SU-DHL-6 (cell line): ENCODE results near the gene TARS1.

Experiments used
- H2AFZ ChIP-seq: fragments of 200-600 bp; sonication (generic); 2 replicates; pipeline ENCODE4 v1.6.1; 2014; ENCODE audit warnings: low read depth, mild to moderate bottlenecking, moderate library complexity, mixed read lengths, antibody characterized with exemption, low read length; ENCODE audit not compliant: severe bottlenecking
- H3F3A ChIP-seq: fragments of 200-600 bp; shearing (Covaris generic); 2 replicates; pipeline ENCODE4 v1.6.0; 2016; ENCODE audit warnings: antibody characterized with exemption, mild to moderate bottlenecking; ENCODE audit not compliant: insufficient read depth
- H3K27ac ChIP-seq: fragments of 200-600 bp; sonication (generic); 2 replicates; pipeline ENCODE4 v1.5.1; 2016; ENCODE audit warnings: low read depth, mild to moderate bottlenecking, low read length, moderate library complexity, mixed read lengths
- H3K27me3 ChIP-seq: fragments of 200-600 bp; sonication (generic), shearing (Covaris generic); 2 replicates; pipeline ENCODE4 v1.6.0; 2014; ENCODE audit warnings: mild to moderate bottlenecking, low read length
- H3K36me3 ChIP-seq: fragments of 200-600 bp; sonication (generic); 2 replicates; pipeline ENCODE4 v1.6.1; 2014; ENCODE audit warnings: mild to moderate bottlenecking, low read length, mixed read lengths
- H3K4me2 ChIP-seq: fragments of 300-600, 200-600 bp; shearing (Covaris generic), sonication (generic); 2 replicates; pipeline ENCODE4 v1.6.0; 2014; ENCODE audit warnings: low read length, low read depth, mild to moderate bottlenecking; ENCODE audit not compliant: poor library complexity, severe bottlenecking
- H3K4me3 ChIP-seq: fragments of 200-600 bp; sonication (generic); 2 replicates; pipeline ENCODE4 v1.5.1; 2014; ENCODE audit warnings: antibody characterized with exemption, low read length, mild to moderate bottlenecking, mixed read lengths; ENCODE audit not compliant: insufficient read depth, poor library complexity, severe bottlenecking
- H3K79me2 ChIP-seq: fragments of 200-600 bp; sonication (generic); 2 replicates; pipeline ENCODE4 v1.6.1; 2014; ENCODE audit warnings: mild to moderate bottlenecking, low read length, moderate library complexity; ENCODE audit not compliant: insufficient read depth
- H3K9ac ChIP-seq: fragments of 200-600 bp; sonication (generic); 2 replicates; pipeline ENCODE4 v1.7.0; 2014; ENCODE audit warnings: mild to moderate bottlenecking, low read length
- H3K9me2 ChIP-seq: fragments of 200-600 bp; sonication (generic); replicated peaks from 2 replicates; pipeline ENCODE4 v1.6.1; 2014; ENCODE audit warnings: low read length; ENCODE audit not compliant: insufficient read depth
- H3K9me3 ChIP-seq: fragments of 200-600 bp; sonication (generic); 2 replicates; pipeline ENCODE4 v1.6.1; 2014; ENCODE audit warnings: low read length, mixed read lengths; ENCODE audit not compliant: insufficient read depth
- H4K20me1 ChIP-seq: fragments of 200-600 bp; sonication (generic); 2 replicates; pipeline ENCODE4 v1.6.1; 2014; ENCODE audit warnings: low read depth, mild to moderate bottlenecking, antibody characterized with exemption, low read length, moderate library complexity, mixed read lengths
- EZH2phosphoT487 ChIP-seq: fragments of 200-600 bp; sonication (generic), shearing (Covaris generic); conservative IDR thresholded peaks from 2 replicates; pipeline ENCODE4 v1.6.1; 2018; ENCODE audit warnings: mild to moderate bottlenecking, antibody characterized with exemption, low read length, moderate library complexity, mixed read lengths
- TF ChIP-seq, protein P1 (sequence below): fragments of 200-600 bp; sonication (generic); IDR thresholded peaks from one replicate; pipeline ENCODE4 v1.5.1; 2017; ENCODE audit warnings: antibody characterized with exemption, mild to moderate bottlenecking, low read length, moderate library complexity; ENCODE audit not compliant: insufficient read depth, poor library complexity, severe bottlenecking

Gene TARS1

DNA sequence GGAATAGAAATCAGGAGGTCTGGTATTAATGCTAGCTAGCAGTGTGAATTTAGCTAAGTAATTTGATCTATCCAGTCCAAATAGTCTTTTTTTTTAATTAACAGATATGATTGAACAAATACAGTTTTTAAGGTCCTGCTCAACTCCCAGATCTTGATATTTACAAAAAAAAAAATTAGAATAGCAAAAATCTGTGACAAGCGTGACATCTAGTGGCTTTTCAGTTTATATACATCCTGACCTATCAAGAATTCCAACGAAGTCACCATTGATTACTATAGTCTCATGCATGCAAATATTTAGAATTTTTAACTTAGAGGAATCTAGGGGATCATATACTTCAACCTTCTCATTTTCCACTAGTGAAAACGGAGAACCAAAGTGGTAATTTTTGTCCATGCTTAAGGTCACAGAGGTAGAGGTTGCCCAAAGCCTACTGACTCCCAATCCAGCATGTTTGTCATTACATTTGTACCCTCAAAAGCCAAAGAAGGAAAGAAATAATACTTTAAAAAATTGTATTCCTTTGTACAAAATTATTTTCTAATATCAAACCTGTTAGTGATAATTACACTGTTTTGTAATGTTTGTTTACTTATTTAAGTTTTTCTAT lies 17.6 kb upstream of the TARS1 start:
- Histone ChIP-seq H3K27me3 (no peaks in the 10 kb centered on the region), H2AFZ (no peak overlapping the region), H3K4me2 (no peak overlapping the region), H3K79me2 (no peaks in the 10 kb centered on the region), H3K9me2 (no peaks in the 10 kb centered on the region), H4K20me1 (no peaks in the 10 kb centered on the region), H3K9ac (no peak overlapping the region), H3F3A (no peaks in the 10 kb centered on the region), H3K27ac (no peak overlapping the region), H3K4me3 (no peak overlapping the region), H3K36me3 (no peaks in the 10 kb centered on the region), H3K9me3 (no peaks in the 10 kb centered on the region)
- no peak for TF ChIP-seq EZH2phosphoT487
- TF ChIP-seq, protein P1, sequence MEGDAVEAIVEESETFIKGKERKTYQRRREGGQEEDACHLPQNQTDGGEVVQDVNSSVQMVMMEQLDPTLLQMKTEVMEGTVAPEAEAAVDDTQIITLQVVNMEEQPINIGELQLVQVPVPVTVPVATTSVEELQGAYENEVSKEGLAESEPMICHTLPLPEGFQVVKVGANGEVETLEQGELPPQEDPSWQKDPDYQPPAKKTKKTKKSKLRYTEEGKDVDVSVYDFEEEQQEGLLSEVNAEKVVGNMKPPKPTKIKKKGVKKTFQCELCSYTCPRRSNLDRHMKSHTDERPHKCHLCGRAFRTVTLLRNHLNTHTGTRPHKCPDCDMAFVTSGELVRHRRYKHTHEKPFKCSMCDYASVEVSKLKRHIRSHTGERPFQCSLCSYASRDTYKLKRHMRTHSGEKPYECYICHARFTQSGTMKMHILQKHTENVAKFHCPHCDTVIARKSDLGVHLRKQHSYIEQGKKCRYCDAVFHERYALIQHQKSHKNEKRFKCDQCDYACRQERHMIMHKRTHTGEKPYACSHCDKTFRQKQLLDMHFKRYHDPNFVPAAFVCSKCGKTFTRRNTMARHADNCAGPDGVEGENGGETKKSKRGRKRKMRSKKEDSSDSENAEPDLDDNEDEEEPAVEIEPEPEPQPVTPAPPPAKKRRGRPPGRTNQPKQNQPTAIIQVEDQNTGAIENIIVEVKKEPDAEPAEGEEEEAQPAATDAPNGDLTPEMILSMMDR = peak; percentile 36

DNA sequence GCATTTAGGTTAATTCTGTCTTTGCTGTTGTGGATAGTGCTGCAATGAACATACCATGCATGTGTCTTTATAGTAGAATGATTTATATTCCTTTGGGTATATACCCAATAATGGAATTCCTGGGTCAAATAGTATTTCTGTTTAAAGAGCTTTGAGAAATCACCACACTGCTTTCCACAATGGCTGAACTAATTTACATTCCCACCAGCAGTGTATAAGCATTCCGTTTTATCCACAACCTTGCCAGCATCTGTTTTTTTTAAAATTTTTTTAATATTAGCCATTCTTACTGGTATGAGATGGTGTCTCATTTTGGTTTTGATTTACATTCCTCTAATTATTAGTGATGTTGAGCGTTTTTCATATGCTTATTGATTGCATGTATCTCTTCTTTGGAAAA lies 15.5 kb upstream of the TARS1 start:
- H3K9ac ChIP-seq = no peak overlapping the region
- TF ChIP-seq EZH2phosphoT487 = no peak
- TF ChIP-seq, protein P1 = no peak
- no peaks in the 10 kb centered on the region for H3K79me2 ChIP-seq
- no peak overlapping the region for H2AFZ ChIP-seq
- H3K9me3 ChIP-seq = no peaks in the 10 kb centered on the region
- H3K9me2 ChIP-seq = no peaks in the 10 kb centered on the region
- no peaks in the 10 kb centered on the region for H4K20me1 ChIP-seq
- H3K4me2 ChIP-seq = no peak overlapping the region
- H3K27ac ChIP-seq = no peak overlapping the region
- no peaks in the 10 kb centered on the region for H3F3A ChIP-seq
- H3K36me3 ChIP-seq = no peaks in the 10 kb centered on the region
- no peaks in the 10 kb centered on the region for H3K27me3 ChIP-seq
- H3K4me3 ChIP-seq = no peak overlapping the region

DNA sequence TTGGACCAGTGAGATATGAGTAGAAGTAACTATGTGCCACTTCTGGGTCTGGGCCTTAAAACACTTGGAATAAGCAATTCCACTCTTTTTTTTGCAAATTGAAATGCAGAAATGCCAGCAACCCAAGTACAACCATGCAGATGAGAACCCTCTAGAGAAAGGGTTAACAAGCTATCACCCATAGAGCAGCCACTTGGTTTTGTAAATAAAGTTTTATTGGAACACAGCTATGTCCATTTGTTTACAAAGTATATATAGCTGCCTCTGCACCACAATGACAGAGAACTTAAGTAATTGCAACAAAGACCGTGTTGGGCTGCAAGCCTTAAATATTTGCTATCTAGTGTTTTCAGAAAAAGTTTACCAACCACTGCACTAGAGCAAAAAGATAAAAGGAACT lies 9.8 kb upstream of the TARS1 start:
- Histone ChIP-seq H3K9me2 (no peaks in the 10 kb centered on the region), H3K27me3 (no peaks in the 10 kb centered on the region), H3K36me3 (no peaks in the 10 kb centered on the region), H3K9ac (no peak overlapping the region), H3K4me3 (no peak overlapping the region), H2AFZ (no peak overlapping the region), H3K9me3 (no peaks in the 10 kb centered on the region), H3F3A (no peaks in the 10 kb centered on the region), H3K4me2 (no peak overlapping the region), H4K20me1 (no peaks in the 10 kb centered on the region), H3K27ac (no peak overlapping the region), H3K79me2 (no peaks in the 10 kb centered on the region)
- TF ChIP-seq, protein P1 = no peak
- no peak for TF ChIP-seq EZH2phosphoT487
